ENCODE results near the gene MYLK.
"Not testable (repeated sequence)": the region's sequence is repeated elsewhere in the genome, so short reads cannot be mapped to it uniquely, and the experiment has no call there.

MYLK gene

DNA sequence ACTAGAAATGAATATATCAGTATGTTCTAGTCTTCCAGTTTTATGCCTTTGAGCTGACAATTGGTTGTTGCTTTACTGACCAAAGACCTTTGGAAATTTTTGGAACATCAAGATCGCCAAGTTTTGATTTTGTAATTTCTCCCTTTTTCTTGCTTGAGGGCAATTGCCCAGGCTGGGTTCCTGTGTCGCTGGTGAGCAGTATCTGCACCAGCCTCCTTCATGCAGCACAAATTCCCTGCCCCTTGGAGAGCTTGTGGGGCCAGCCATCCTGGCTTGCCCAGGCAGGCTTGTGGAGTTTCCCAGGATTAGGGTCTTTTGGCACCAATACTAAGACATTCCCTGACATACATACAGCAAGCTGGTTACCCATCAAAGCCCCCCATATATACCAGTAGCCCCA is 261.4 kb downstream of the MYLK start:
- DNase-seq (ENCODE audit: low read depth, low spot score) = no peak
- Histone ChIP-seq H3K27me3 (ENCODE audit: control insufficient read depth, insufficient read depth, low read length) (no peaks in the 10 kb centered on the region), H3K4me1 (ENCODE audit: control insufficient read depth, insufficient read depth, low read length) (peaks cover 2% of the 10 kb centered on the region; the same call in 1 of the 2 replicates), H3K36me3 (ENCODE audit: control insufficient read depth, insufficient read depth, low read length) (0 out of 2 replicates have a peak, but pooled peaks cover 2% of the 10 kb centered on the region), H3K27ac (ENCODE audit: low read length) (no peak overlapping the region), H3K9me3 (ENCODE audit: control insufficient read depth, insufficient read depth, low read length) (no peaks in the 10 kb centered on the region), H3K4me3 (ENCODE audit: low read length) (no peak overlapping the region)
- WGBS (ENCODE audit: insufficient coverage, insufficient read length) = no CpG with 5 or more reads among the region's 2 CpGs

DNA sequence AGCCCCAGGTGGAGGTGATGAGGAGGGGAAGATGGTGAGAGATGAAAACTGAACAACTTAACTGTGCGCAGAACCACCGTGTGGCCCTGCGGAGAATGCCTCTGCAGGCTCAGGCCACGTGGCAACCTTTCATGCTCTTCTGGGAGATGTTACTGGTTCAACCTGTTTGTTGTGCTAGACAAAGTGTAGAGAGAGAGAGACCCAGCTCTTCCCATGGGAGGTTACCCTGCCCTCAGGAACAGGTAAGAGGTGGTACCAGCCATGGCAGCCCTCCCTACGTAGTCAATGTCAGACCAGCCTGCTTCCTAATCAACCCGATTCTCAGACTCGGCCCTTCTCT is 262.3 kb downstream of the MYLK start:
- H3K4me1 ChIP-seq (ENCODE audit: control insufficient read depth, insufficient read depth, low read length) = peaks cover 2% of the 10 kb centered on the region; the same call in 1 of the 2 replicates
- H3K4me3 ChIP-seq (ENCODE audit: low read length) = no peak overlapping the region

GRCh38 chr3:123621186-123621849 is 262.8 kb downstream of the MYLK start:
- Histone ChIP-seq H3K27me3 (ENCODE audit: control insufficient read depth, insufficient read depth, low read length) (no peaks in the 10 kb centered on the region), H3K4me3 (ENCODE audit: low read length) (no peak overlapping the region), H3K9me3 (ENCODE audit: control insufficient read depth, insufficient read depth, low read length) (no peaks in the 10 kb centered on the region), H3K36me3 (ENCODE audit: control insufficient read depth, insufficient read depth, low read length) (0 out of 2 replicates have a peak, but pooled peaks cover 2% of the 10 kb centered on the region), H3K4me1 (ENCODE audit: control insufficient read depth, insufficient read depth, low read length) (peaks cover 2% of the 10 kb centered on the region; the same call in 1 of the 2 replicates), H3K27ac (ENCODE audit: low read length) (no peak overlapping the region)
- no peak for DNase-seq (ENCODE audit: low read depth, low spot score)
- no CpG with 5 or more reads among the region's 7 CpGs for WGBS (ENCODE audit: insufficient coverage, insufficient read length)

More for the DNA sequence above, 262.3 kb downstream of the MYLK start:
- Histone ChIP-seq H3K36me3 (ENCODE audit: control insufficient read depth, insufficient read depth, low read length) (0 out of 2 replicates have a peak, but pooled peaks cover 2% of the 10 kb centered on the region), H3K27me3 (ENCODE audit: control insufficient read depth, insufficient read depth, low read length) (no peaks in the 10 kb centered on the region), H3K9me3 (ENCODE audit: control insufficient read depth, insufficient read depth, low read length) (no peaks in the 10 kb centered on the region), H3K27ac (ENCODE audit: low read length) (no peak overlapping the region)
- WGBS (ENCODE audit: insufficient coverage, insufficient read length) = no CpG with 5 or more reads among the region's 7 CpGs
- no peak for DNase-seq (ENCODE audit: low read depth, low spot score)

GRCh38 chr3:123620343-123620742 is 263.8 kb downstream of the MYLK start:
- no CpG with 5 or more reads among the region's 8 CpGs for WGBS (ENCODE audit: insufficient coverage, insufficient read length)
- no peaks in the 10 kb centered on the region for H3K27me3 ChIP-seq (ENCODE audit: control insufficient read depth, insufficient read depth, low read length)
- peaks cover 2% of the 10 kb centered on the region; the same call in 1 of the 2 replicates for H3K4me1 ChIP-seq (ENCODE audit: control insufficient read depth, insufficient read depth, low read length)
- no peak overlapping the region for H3K27ac ChIP-seq (ENCODE audit: low read length)
- no peaks in the 10 kb centered on the region for H3K9me3 ChIP-seq (ENCODE audit: control insufficient read depth, insufficient read depth, low read length)
- H3K36me3 ChIP-seq (ENCODE audit: control insufficient read depth, insufficient read depth, low read length) = 0 out of 2 replicates have a peak, but pooled peaks cover 2% of the 10 kb centered on the region
- H3K4me3 ChIP-seq (ENCODE audit: low read length) = no peak overlapping the region
- no peak for DNase-seq (ENCODE audit: low read depth, low spot score)

- H3K27ac ChIP-seq (ENCODE audit: low read length) = no peak overlapping the region
Measured at GRCh38 chr3:123618768-123619484, 265.2 kb downstream of the MYLK start.

GRCh38 chr3:123618076-123618708 is 265.9 kb downstream of the MYLK start:
- 0 out of 2 replicates have a peak, but pooled peaks cover 2% of the 10 kb centered on the region for H3K36me3 ChIP-seq (ENCODE audit: control insufficient read depth, insufficient read depth, low read length)

More at GRCh38 chr3:123618768-123619484, 265.2 kb downstream of the MYLK start:
- Histone ChIP-seq H3K9me3 (ENCODE audit: control insufficient read depth, insufficient read depth, low read length) (no peaks in the 10 kb centered on the region), H3K27me3 (ENCODE audit: control insufficient read depth, insufficient read depth, low read length) (no peaks in the 10 kb centered on the region), H3K4me1 (ENCODE audit: control insufficient read depth, insufficient read depth, low read length) (peaks cover 2% of the 10 kb centered on the region; the same call in 1 of the 2 replicates), H3K4me3 (ENCODE audit: low read length) (no peak overlapping the region), H3K36me3 (ENCODE audit: control insufficient read depth, insufficient read depth, low read length) (0 out of 2 replicates have a peak, but pooled peaks cover 2% of the 10 kb centered on the region)
- DNase-seq (ENCODE audit: low read depth, low spot score) = no peak
- WGBS (ENCODE audit: insufficient coverage, insufficient read length) = no CpG with 5 or more reads among the region's 5 CpGs

DNA sequence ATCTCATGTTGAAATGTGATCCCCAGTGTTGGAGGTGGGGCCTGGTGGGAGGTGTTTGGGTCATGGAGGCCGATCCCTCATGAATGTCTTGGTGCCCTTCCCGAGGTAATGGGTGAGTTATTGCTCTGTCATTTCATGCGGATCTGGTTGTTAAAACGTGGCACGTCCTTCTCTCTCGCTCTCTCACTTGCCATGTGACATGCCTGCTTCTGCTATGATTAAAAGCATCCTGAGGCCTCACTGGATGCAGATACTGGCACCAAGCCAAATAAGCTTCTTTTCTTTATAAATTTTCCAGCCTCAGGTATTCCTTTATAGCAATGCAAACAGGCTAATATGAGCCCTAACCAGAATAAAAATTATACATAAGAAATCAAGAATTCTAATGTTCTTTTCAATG is 267.5 kb downstream of the MYLK start:
- 0 out of 2 replicates have a peak, but pooled peaks cover 2% of the 10 kb centered on the region for H3K36me3 ChIP-seq (ENCODE audit: control insufficient read depth, insufficient read depth, low read length)
- no peak for DNase-seq (ENCODE audit: low read depth, low spot score)

More at GRCh38 chr3:123618076-123618708, 265.9 kb downstream of the MYLK start:
- Histone ChIP-seq H3K27ac (ENCODE audit: low read length) (no peak overlapping the region), H3K27me3 (ENCODE audit: control insufficient read depth, insufficient read depth, low read length) (no peaks in the 10 kb centered on the region), H3K9me3 (ENCODE audit: control insufficient read depth, insufficient read depth, low read length) (no peaks in the 10 kb centered on the region), H3K4me3 (ENCODE audit: low read length) (no peak overlapping the region), H3K4me1 (ENCODE audit: control insufficient read depth, insufficient read depth, low read length) (peaks cover 2% of the 10 kb centered on the region; the same call in 1 of the 2 replicates)
- WGBS (ENCODE audit: insufficient coverage, insufficient read length) = no CpG with 5 or more reads among the region's 7 CpGs
- no peak for DNase-seq (ENCODE audit: low read depth, low spot score)

DNA sequence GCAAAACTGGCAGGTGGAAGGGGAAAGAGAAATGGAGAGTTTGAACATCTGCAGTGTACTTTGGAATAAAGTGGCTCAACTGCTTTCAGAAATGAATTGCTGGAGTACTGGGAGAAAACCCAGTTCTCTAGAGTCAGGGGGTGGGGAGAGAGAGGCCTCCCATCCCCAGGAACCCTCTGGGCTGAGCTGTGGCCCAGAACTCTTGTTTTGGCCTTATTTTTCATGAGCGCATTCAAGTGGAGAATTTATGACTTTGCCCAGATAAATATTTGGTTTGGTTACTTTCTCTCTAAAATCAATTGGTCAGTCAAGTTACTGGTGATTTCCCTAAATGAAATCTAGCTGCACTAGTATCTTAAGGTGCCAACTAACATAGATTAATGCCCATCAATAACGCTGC is 270.6 kb downstream of the MYLK start:
- Histone ChIP-seq H3K36me3 (ENCODE audit: control insufficient read depth, insufficient read depth, low read length) (no peaks in the 10 kb centered on the region), H3K4me3 (ENCODE audit: low read length) (no peak overlapping the region), H3K27ac (ENCODE audit: low read length) (no peak overlapping the region), H3K9me3 (ENCODE audit: control insufficient read depth, insufficient read depth, low read length) (no peaks in the 10 kb centered on the region), H3K27me3 (ENCODE audit: control insufficient read depth, insufficient read depth, low read length) (no peaks in the 10 kb centered on the region; the same call in 1 of the 2 replicates), H3K4me1 (ENCODE audit: control insufficient read depth, insufficient read depth, low read length) (no peaks in the 10 kb centered on the region)
- no peak for DNase-seq (ENCODE audit: low read depth, low spot score)
- no CpG with 5 or more reads among the region's 2 CpGs for WGBS (ENCODE audit: insufficient coverage, insufficient read length)

More for the DNA sequence above, 267.5 kb downstream of the MYLK start:
- no peak overlapping the region for H3K27ac ChIP-seq (ENCODE audit: low read length)
- no CpG with 5 or more reads among the region's 6 CpGs for WGBS (ENCODE audit: insufficient coverage, insufficient read length)
- H3K27me3 ChIP-seq (ENCODE audit: control insufficient read depth, insufficient read depth, low read length) = no peaks in the 10 kb centered on the region
- H3K9me3 ChIP-seq (ENCODE audit: control insufficient read depth, insufficient read depth, low read length) = no peaks in the 10 kb centered on the region
- H3K4me1 ChIP-seq (ENCODE audit: control insufficient read depth, insufficient read depth, low read length) = peaks cover under 1% of the 10 kb centered on the region; the same call in 1 of the 2 replicates
- no peak overlapping the region for H3K4me3 ChIP-seq (ENCODE audit: low read length)

DNA sequence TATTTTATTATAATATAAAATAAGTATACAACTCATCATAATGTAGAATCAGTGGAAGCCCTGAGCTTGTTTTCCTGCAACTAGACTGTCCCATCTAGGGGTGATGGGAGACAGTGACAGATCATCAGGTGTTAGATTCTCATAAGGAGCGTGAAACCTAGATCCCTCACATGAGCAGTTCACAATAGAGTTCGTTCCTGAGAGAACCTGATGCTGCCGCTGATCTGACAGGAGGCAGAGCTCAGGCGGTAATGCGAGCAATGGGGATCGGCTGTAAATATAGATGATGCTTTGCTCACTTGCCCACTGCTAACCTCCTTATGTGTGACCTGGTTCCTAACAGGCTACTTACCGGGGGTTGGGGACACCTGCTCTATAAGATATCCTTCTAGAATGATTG is 272.5 kb downstream of the MYLK start:
- not testable (repeated sequence) for H3K4me3 ChIP-seq (ENCODE audit: low read length); H3K27ac ChIP-seq (ENCODE audit: low read length); H3K36me3 ChIP-seq (ENCODE audit: control insufficient read depth, insufficient read depth, low read length); DNase-seq (ENCODE audit: low read depth, low spot score); H3K4me1 ChIP-seq (ENCODE audit: control insufficient read depth, insufficient read depth, low read length); H3K27me3 ChIP-seq (ENCODE audit: control insufficient read depth, insufficient read depth, low read length); H3K9me3 ChIP-seq (ENCODE audit: control insufficient read depth, insufficient read depth, low read length)
- no CpG with 5 or more reads among the region's 7 CpGs for WGBS (ENCODE audit: insufficient coverage, insufficient read length)

DNA sequence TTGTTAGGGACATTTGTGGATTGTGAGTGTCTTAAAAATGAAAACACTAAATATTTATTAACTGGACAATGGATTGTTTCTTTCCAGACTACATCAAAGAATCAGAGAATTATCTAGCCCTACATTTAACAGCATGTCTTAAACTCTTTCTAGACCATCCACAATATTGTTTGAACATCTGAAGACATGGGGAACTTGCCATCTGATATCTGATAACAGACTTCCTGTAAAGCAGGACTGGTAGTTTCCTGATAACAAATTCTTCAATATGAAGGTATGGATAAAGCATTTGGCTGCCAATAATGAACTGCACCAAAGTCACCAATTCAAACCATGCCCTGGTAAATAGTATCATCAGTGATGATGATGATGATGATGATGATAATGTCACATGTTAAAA is 273.1 kb downstream of the MYLK start:
- no peaks in the 10 kb centered on the region; the same call in 1 of the 2 replicates for H3K27me3 ChIP-seq (ENCODE audit: control insufficient read depth, insufficient read depth, low read length)
- no peaks in the 10 kb centered on the region for H3K4me1 ChIP-seq (ENCODE audit: control insufficient read depth, insufficient read depth, low read length)
- no peaks in the 10 kb centered on the region for H3K9me3 ChIP-seq (ENCODE audit: control insufficient read depth, insufficient read depth, low read length)
- no peaks in the 10 kb centered on the region; the same call in 1 of the 2 replicates for H3K36me3 ChIP-seq (ENCODE audit: control insufficient read depth, insufficient read depth, low read length)
- no peak overlapping the region for H3K27ac ChIP-seq (ENCODE audit: low read length)
- no peak overlapping the region for H3K4me3 ChIP-seq (ENCODE audit: low read length)
- no peak for DNase-seq (ENCODE audit: low read depth, low spot score)

All from iPS DF 6.9 (cell line).